ENCODE data around the gene NAPB.

- TF ChIP-seq CTCF (IDR thresholded peaks at IDR 0.05; ENCODE audit: low read depth, low read length) (no peak), MAX (IDR thresholded peaks at IDR 0.05; ENCODE audit: low read depth, low read length) (no peak), POLR2A (IDR thresholded peaks at IDR 0.05; ENCODE audit: extremely low read depth, insufficient read length) (no peak)
Observed at GRCh38 chr20:23452776-23453175, 31.5 kb upstream of the NAPB start, which contains the start of gene CST11.
